Retinal pigment epithelial cell (primary cell): ENCODE results near the gene DAB2IP.

Experiments used
- DNase-seq: peaks from one replicate; pipeline ENCODE4 v3.0.0-alpha.2; 2010; ENCODE audit warnings: low read depth
- H3K4me3 ChIP-seq: 2 replicates; pipeline ENCODE4 v1.5.1; 2011; ENCODE audit warnings: mild to moderate bottlenecking, low read length, control low read depth, moderate library complexity
- TF ChIP-seq, protein P1 (sequence below): conservative IDR thresholded peaks from 2 replicates; pipeline ENCODE4 v1.5.1; 2011; ENCODE audit warnings: low read depth, low read length, control low read depth, inconsistent platforms

Gene DAB2IP

DNA sequence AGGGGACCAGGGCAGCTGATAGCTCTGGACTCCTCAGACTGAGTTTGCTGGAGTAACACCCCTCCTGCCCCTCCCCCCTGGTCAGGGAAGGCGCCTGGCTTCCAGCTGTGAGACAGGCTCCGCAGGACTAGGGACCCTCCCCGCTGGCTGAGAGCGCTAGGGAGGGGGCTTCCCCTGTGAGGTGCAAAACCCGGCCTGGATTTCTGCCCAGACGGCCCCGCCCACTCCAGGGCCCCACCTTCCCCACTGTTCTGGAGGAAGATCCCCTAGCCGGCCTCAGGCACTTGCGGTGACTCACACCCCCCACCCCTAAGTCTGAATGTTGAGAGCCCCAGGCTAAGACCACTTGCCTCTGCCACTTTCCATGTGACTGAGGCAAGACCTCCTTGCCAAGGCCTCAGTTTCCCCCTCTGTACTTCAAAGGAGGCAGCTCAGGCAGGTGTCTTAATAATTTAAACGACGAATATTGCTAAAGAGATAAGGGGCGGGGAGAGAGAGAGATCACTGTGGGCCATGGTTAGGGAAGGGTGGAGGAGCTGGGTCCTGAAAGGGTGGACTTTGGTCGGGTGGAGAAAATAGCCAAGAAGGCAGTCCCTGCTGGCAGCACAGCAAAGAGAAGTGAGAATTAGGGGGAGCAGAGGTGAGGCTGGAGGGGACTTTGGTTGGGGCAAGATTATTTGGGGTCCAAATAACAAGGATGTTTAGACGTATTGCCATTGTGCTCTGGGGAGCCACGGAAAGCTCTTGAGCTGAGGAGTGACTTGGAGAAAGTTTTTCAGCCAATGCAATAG, 1.0 kb upstream of the DAB2IP start:
- TF ChIP-seq, protein P1, sequence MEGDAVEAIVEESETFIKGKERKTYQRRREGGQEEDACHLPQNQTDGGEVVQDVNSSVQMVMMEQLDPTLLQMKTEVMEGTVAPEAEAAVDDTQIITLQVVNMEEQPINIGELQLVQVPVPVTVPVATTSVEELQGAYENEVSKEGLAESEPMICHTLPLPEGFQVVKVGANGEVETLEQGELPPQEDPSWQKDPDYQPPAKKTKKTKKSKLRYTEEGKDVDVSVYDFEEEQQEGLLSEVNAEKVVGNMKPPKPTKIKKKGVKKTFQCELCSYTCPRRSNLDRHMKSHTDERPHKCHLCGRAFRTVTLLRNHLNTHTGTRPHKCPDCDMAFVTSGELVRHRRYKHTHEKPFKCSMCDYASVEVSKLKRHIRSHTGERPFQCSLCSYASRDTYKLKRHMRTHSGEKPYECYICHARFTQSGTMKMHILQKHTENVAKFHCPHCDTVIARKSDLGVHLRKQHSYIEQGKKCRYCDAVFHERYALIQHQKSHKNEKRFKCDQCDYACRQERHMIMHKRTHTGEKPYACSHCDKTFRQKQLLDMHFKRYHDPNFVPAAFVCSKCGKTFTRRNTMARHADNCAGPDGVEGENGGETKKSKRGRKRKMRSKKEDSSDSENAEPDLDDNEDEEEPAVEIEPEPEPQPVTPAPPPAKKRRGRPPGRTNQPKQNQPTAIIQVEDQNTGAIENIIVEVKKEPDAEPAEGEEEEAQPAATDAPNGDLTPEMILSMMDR = no peak
- no peak overlapping the region for H3K4me3 ChIP-seq
- peak; percentile 27 for DNase-seq

DNA sequence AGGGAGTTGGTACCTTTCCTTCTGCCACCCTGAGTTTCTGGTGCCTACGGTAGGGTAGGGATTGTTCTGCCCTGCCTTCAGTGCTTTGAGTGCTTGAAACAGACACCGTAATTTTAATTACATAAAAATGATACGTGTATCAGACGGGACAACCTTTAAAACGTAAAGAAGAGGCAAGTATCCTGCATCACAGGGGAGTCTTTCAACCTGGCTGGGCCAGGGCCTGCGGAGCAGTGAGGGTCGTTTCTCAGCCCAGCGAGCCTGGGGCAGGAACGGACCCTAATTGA, 483 bp upstream of the DAB2IP start:
- DNase-seq = no peak
- H3K4me3 ChIP-seq = peak overlapping the region; percentile 37
- TF ChIP-seq, protein P1 = no peak

DNA sequence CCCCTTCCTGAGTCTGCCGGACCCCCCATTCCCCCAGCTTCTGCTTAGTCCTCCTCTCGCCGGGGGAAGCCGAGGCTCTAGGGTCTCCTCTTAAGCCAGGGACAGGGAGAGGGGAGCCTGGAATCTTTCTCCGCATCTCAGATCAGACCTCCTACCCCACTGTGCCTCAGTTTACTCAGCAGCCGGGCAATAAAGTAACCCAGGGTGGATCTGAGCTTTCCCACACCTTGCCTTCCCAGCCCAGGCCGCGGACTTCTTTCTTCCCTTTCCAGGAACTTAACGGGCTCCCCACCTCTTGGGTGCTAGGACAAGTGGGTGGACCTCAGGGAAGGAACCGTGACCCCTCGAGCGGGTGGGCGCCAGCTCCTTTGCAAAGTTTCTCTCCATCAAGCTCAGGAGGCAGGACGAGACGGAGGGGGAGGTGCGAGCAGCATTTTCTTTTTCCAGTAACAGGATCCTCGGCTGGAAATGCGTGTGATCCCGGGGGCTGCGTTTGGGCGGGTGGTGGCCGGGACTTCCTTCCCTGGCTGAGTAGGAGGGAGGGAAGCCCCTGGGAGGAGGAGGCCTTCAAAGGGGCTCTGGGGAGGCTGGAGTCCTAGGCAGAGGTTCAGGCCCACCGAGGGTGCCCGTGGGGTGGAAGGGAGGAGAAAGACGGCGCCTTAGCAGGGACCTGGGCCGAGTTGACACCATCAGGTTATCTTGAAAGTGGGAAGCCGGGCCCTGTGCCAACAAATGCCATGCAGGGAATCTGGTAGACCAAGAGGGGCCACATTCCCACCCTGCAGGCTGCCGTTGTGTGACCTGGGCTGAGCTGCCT, 795 bp downstream of the DAB2IP start:
- DNase-seq = no peak
- H3K4me3 ChIP-seq = peak overlapping the region; percentile 68
- TF ChIP-seq, protein P1 = no peak

DNA sequence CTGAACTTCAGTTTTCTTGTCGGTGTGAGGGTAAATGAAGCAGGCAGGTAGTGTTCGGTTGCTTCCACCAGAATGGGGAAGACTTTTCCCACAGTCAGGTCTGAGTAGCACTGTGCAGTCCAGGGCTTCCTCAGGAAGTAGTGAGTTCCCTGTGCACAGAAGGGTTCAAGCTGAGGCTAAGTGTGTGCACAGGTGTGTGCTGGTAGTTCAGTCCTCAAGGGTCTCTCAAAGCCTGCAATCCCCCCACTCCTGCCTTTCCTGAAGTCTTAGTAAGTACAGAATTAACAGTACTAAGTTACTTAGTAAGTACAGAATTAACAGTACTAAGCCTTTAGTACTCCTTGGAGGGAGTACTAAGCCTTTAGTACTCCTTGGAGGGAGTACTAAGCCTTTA, 1.4 kb downstream of the DAB2IP start:
- H3K4me3 ChIP-seq = peak overlapping the region; percentile 68
- DNase-seq = no peak
- TF ChIP-seq, protein P1 = no peak

DNA sequence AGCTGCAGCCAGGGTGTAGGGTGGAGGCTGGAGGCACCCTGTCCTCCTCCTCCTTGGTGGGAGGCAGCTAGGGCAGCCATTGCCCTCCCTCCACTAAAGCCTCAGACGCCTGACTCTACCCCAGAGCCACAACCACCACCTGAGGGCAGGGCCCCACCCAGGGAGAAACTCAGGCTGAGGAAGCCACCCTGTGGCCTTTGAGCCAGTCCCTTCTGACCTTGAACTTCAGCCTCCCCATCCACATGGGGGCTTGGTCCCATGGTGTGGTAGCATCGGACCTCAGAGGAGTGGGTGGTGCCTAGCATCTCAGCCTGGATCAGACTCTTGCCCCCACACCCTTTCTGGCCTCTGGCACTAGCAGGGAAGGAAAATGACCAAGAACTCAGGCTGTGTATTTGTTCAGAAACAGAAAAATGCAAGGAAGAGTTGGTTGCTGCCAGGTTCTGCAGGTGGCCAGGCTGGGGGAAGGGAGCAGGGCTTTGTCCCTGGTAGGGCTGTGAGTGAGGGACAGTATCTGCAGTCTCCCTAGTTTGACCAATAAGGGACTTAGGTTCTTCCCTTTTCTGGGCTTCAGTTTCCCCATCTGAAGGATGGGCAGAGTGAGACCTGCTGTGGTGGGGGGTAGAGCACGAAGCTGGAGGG, 3.2 kb downstream of the DAB2IP start:
- H3K4me3 ChIP-seq = no peak overlapping the region
- DNase-seq = no peak
- TF ChIP-seq, protein P1 = no peak

DNA sequence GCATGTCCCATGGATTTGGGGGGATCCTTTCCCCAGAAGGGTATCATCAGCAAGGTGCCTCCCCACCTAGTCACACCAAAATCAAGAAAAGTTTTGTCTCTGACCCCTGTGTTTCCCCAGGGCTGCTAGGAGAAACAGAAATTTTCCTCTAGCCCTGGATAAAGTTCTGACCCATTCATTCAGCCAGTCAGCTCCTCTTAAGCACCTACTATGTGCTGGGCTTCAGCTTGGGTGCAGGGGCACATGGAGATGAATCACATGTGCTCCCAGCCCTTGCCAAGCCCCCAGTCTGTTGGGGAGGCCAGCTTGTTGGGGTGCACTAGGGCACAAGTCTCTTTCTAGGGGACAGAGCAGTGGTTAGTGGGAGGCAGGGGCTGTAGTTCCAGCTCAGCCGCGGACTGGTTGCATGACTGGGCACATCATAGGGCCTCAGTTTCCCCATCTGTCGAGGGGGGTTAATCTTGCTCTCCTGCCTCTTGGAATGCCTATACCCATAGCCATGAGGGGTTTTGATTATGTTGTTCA, 3.9 kb downstream of the DAB2IP start:
- no peak overlapping the region for H3K4me3 ChIP-seq
- TF ChIP-seq, protein P1 = no peak
- DNase-seq = no peak
